ENCODE measurements around the gene MAML2.
A peak's percentile ranks its signal among the peaks of the same experiment; 100 is the strongest.
"Not testable (repeated sequence)": the region's sequence is repeated elsewhere in the genome, so short reads cannot be mapped to it uniquely, and the experiment has no call there.

Gene MAML2

DNA sequence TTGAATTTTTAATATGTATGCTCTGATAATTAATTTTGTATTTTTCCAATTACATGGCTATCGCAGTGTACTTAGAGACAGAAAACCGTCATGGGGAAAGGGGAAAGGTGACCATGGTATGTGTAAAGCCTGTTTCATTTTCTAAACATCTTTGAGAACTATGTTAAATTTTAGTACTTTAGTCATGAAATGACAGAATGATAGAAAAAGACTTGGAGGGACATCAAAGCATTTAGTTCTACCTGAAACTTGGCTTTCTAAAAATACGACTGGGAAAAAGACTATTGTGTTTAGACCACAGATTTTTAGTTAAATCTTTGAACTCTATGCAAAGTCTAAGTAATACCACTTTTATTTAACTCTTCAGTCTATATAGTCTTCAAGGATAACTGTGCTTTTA, 54.1 kb downstream of the MAML2 start:
- no peak for DNase-seq

DNA sequence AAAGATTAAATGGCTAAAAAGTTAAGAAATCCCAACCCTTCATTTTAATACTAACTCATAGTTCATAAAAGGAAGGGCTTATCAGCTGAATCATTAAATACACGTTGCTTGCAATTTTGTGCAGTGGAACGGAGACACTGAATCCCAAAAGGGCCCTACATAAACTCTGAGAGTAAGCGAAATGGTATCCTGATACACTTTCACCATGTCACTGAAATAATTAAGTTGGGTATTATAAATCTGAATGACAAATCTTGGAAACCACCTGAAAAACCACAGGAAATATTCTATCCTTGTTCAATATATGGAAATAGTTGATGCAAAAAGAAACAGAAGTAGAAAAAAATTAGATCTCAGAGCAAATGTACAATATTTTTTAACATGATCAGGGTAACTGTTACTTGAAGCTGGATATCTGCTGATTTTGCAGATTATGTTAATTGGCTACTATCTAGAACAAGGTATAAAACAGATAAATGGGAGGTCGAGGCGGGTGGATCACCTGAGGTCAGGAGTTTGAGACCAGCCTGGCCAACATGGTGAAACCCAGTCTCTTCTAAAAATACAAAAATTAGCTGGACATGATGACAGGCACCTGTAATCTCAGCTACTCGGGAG, 55.1 kb downstream of the MAML2 start:
- DNase-seq, result no peak

DNA sequence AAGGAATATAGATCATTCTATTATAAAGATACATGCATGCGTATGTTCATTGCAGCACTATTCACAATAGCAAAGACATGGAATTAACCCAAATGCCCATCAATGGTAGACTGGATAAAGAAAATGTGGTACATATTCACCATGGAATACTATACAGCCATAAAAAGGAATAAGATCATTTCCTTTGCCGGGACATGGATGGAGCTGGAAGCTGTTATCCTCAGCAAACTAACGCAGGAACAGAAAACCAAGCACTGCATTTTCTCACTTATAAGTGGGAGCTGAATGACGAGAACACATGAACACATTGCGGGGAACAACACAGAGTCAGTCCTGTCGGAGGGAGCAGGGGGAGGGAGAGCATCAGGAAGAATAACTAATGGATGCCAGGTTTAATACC, 57.0 kb downstream of the MAML2 start:
- DNase-seq, result not testable (repeated sequence)

DNA sequence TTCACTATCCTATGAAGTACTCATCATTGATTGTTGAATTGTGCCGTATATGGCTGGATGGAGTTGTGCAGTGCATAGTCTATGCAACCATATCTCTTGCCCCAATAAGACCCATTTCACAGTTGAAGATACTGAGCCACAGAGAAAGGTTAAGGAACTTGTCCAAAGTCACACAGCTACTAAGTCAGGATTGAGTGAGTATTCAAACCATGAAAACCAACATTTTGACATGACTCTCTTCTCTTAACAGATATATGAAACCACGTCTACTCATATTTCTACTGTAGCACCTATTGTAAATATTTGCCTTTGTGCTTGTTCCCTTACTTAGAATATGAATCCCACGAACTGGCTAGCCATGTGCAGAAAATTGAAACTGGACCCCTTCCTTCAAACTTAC, 58.1 kb downstream of the MAML2 start:
- DNase-seq, result no peak

DNA sequence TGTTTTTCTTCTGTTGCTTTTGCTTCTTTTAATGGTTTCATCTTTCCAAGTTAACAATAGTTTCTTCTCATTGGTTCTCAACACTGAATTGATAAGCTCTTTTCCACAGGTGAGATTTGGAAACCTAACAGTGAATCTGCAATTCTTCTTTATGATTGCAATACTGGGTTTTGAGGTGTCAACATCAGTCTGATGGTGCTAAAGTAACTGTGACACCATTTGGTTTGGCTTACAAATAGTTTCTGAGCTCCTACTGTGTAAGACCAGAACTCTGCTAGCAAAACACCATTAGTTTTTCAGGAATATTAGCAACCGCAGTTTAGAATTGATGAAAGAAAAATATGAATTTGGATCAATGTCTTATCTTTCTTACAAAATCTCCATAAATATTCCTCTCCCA, 58.6 kb downstream of the MAML2 start:
- no peak for DNase-seq

DNA sequence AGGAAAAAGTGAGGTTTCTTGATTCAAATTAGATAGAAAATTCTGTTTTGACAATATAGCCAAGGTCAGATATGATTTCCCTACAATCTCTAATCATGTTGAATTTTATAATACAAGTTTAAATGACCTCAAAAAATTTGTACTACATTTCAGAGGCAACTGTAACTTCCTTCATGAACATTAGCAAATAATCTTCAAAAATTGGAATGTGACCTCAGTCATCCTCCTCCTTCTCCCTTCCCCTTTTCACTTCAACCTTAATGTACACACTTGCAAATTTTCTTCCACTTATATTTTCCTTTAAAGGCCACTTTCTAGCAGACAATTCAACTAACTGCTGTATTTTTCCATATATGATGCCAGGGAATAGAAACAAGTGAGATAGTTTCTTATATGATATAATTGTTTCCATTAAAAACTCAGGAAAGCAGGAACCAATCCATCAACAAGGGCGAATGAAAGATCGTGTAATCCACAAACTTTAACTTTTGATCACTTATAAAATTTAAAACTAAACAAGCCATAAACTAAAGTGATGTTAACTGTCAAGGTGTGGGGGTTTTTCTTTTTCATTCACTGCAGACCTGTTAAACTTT, 60.3 kb downstream of the MAML2 start:
- DNase-seq, result no peak

DNA sequence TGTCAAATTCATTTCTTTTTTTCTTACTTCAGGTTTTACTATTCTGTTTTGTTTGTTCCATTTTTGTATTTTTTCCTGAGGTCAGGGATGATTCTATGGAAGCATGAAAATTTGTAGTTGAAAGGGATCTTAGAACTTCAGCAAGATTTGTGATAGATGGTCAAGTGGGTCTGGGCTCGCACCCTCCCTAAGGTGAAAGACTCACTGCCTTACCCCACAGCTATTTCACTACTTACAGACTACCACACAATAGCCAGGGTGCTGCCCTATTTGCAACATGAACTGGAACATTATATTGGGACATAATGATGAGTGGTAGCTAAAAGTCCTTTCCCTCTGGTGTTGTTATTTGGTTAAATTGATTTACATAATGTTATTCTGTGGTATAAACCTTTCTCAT, 62.6 kb downstream of the MAML2 start:
- no peak for DNase-seq

DNA sequence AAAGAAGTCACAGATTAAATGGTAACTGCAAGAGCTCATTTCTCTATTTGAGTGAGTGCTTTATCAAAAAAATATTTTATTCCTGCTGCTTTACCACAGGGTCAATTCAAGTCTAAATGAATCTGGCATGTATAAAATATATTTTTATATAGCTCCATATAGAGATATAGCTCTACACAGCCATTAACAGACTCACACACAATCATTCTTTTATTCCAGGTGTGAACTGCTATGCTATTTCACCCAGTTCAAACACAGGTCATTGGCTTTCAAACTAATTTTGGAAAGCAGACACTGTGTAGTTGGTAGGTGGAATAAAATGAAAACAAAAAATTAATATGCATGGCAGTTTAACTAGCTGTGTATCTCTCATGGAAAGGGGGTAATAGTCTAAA, 63.1 kb downstream of the MAML2 start:
- DNase-seq, result no peak

DNA sequence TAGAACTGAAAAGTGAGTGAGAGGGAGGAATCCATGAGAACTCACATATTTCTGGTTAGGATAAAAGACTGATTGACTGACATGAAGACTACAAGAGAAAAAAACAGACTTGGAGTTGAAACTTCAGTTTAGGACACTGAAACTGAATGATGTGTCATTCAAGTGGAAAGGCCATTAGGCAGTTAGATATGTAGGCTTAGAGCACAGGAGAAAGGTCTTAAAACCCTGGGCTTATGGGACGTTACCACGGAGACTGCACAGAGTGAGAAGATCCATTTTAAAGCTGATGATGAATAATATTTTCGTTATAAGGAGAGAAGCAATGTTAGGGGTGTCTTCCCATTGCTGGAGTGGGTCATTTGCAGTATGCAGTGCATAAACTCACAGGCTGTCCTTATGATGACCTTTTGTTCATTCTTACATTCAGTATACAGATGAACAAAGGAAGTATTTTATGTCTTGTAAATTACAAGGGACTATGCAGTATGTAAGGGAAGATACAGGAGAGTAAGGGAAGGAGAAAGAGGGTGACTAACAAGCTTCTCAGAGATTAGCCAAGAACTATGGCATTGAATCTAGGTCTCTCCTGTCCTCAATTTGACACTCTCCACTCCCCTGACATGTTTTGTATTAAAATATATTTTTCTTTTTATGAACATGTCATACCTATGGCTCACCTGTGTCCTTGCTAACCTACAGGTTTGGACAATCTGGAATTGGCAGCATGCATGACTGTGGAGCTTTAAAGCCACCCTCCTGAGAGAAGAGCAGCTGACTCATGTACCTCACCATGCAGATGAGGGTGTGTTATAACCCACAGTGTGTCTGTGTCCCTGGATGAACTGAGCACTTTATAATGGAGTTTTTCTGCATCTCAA, 63.7 kb downstream of the MAML2 start:
- no peak for DNase-seq

DNA sequence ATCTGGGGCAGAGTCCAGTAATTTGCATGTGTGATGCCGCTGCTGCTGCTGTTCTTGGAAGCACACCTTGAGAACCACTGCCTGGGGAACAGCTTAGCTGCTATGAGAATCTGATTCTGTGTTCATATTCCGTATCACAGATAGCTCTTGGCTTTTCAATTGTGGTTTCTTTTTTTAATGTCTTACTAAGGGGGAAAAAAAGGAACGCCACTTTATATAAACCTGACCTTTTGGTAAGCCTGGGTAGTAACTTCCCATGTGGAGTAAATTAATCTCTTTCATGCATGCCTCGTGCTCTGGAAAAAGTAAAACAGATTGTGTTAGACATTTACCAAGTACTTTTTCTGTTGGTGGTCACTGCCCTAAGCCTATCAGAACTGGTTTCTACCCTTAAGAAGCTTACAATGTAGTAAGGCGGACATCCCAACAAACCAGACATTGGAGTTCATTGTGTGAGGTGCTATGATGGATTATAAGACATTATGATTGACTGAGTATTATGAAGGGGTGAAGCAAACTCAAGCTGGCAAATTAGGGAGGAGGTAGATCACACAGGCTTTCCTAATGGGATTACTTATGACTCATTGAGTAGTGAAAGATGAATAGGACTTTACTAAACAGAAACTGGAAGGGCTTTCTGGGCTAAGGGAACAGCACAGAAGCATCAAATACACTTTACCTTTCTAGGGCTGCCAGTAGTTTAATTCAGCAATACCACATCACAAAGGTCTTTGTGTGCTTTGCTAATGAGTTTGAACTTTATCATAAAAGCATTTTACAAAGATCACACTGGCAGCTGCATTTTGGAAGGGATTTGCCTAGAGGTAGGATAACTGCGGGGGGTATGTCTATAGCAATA, 64.7 kb downstream of the MAML2 start:
- no peak for DNase-seq

DNA sequence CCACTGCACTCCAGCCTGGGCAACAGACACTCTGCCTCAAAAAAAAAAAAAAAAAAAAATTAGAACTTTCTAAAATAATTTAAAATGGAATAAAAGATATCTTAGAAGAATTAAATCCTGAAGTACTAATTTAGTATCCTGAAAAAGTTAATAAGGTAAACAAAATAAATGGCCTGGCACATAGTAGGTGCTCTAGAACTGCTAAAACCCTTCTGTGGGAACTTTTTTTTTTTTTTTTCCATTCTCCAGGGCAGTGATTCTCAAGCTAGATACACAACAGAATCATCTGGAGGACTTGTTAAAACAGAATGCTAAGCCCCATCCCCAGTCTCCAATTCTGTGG, 65.3 kb downstream of the MAML2 start:
- DNase-seq, result no peak

DNA sequence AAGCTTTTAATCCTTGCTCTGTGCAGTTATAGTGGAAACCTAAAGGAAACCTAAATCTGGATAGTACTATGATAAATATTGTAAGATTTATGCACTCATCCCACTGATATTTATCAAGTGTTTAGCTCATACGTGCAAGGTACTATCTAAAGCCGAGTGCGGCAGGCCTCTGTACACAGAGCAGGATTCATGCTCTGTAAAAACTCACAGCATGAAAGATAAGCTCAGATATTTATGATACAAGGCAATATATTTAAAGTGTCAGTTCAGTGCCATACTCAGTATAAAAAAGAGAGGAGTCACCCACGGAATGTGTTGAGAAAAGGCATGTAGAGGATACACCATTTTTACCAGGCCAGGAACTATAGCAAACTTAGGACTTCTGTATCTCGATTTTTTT, 66.2 kb downstream of the MAML2 start:
- DNase-seq, result no peak

DNA sequence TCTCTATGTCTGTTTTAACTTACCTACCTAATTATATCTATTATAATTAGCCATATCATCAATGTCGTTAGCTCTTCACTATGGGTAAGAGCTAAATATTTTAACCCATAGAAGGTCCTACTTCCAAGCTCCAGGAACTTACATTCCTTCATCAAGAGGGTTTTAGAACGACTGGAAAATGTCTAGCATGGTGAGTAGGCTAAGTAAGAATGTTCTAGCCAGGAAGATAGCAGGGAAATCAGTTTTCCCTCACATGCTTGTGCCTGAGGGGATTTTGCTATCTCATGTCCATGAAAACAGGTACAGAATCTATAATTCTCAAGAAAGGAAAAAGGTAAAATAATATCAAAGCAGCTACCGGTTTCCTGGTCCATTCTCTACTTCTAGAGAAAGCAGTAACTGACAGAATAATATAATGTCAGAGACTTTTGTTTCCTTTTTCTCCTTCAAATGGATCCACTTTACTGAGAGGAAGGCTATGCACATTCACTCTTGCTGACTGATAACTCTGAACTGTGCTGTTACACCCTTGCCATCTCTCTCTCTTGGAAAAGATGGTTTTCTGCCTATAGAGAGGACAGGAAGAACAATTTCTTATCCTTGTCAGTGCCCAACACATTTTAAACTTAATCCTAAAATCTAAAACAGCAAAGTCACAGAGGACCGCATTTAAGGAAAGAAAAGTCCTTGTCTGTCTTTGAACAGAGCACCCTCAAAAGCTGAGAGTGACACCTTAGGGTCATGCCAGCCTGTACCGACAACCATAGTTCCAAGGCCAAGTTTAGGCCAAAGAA, 67.0 kb downstream of the MAML2 start:
- DNase-seq, result no peak

DNA sequence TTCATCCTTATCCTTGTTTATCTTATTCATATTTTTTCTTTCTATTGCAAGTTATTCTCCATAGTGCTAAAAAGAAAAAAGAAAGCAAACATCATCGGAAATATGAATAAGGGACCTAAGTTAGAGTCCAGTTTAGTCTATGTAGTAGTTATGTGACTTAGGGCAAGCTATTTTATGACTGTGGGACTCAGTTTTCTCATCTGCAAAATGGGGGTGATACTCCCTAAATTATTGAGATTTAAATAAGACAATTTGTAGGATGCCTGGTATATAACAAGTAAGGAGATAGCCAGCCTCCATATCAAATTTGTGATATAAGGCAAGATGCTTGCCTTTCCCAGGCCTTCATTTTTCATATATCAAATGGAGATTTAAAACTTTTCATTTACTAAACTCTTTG, 69.5 kb downstream of the MAML2 start:
- DNase-seq, result no peak

DNA sequence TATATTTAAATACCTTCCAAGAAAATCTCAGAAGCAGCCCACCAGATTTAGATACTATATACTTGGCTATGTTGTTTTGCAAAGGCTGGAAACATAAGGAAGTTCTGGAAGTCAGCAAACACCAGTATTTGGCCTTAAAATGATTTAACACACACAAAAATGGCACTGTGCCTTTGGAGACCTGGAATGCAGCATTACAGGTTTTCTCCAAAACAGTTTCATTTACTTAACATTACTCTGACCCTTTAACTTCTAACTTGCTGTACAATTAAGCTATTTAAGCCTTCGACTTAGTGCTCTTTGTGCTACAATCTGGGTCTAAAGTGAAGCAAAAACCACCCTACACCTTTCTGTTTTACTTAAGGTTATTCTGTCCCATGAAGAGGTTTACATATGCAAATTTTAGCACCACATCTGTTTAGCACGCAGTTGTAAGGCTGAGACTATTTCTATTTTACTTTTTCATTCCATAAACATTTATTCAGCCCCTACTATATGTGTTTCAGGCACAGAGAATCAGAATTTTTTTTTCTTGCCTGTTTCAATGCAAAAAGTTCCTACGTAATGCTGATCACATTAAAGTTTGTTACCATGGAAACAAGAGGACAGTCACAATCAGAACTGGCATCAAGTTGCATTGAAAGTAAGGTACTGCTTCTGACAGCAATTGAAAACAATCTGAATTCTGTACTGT, 70.3 kb downstream of the MAML2 start:
- DNase-seq, result no peak

DNA sequence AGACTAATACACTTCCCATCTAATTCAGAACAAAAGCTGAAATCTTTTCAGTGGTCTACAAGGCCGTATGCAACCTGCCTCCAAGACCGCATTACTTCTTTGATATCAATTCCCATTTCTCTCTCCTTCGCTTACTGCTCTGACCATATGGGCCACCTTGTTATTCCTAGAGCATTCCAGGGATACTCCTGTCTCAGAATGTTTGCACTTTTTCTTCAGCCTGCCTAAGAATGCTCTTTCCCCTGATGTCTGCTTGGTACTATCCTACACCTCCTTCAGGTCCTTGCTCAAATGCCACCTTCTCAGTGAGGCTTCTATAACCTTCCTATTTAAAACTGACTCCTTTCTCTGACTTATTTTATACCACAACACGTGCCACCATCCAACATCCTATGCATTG, 71.2 kb downstream of the MAML2 start:
- DNase-seq, result no peak

DNA sequence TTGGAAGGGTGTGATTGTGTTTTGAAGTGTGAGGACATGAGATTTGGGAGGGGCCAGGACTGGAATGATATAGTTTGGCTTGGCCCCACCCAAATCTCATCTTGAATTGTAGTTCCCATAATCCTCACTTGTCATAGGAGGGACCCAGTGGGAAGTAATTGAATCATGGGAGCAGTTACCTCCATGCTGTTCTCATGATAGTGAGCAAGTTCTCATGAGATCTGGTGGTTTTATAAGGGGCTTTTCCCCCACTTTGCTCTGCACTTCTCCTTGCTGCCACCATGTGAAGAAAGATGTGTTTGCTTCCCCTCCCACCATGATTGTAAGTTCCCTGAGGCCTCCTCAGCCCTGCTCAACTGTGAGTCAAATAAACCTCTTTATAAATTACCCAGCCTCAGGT, 71.6 kb downstream of the MAML2 start:
- not testable (repeated sequence) for DNase-seq

DNA sequence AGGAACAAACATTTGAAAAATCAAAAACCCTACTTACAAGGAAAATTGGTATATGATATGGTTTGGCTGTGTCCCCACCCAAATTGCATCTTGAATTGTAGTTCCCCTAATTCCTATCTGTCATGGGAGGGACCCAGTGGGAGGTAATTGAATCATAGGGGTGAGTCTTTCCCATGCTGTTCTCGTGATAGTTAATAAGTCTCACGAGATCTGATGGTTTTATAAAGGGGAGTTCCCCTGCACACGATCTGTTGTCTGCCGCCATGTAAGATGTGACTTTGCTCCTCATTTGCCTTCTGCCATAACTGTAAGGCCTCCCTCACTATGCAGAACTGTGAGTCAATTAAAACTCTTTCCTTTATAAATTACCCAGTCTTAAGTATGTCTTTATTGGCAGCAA, 74.5 kb downstream of the MAML2 start:
- not testable (repeated sequence) for DNase-seq

DNA sequence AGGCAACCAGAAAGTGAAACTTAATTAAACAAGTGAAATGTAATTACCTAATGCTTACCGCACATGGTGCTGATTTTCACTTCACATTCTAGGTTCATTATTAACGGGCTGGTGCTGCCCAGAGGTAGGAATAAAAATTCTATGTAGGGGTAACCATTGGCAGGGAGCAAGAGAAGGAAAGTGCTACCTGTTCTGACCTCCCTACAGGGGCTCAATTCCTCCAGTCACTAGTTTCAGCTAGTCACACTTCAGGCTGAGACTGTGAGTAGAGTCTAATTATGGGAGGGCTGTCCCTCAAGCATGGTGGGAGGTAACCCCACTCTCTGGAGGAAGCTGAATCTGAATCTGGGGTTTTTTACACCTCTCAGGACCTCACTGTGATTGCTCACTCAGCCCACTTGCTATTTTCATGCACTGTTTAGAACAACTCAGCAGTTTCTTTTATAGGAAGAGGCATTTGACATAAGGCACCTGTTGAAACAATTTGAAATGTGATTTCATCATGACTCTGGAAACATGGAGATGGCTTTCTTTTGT, 75.4 kb downstream of the MAML2 start:
- peak; percentile 39 for DNase-seq

DNA sequence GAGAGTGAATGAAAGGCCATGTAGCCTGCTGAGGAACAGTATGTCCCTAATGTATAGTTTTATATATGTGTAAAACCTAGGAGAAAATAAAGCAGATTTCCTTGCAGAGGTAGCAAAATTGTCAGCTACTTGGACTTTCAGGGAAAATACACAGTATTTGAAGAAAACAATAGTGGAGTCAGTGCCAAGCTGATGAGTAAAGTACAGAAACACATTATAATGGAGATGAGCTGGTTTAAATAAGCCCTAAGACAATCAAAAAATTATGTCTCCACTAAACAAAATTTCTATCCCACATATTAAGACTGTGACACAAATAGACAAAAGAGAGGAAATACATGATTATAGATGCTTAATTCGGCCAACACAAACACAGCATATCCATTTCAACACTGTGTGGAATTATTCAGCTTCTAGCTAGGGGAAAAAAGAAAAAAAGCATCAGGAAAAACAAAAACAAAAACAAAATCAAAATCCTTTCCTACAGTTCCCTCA, 75.9 kb downstream of the MAML2 start:
- DNase-seq, result no peak

DNA sequence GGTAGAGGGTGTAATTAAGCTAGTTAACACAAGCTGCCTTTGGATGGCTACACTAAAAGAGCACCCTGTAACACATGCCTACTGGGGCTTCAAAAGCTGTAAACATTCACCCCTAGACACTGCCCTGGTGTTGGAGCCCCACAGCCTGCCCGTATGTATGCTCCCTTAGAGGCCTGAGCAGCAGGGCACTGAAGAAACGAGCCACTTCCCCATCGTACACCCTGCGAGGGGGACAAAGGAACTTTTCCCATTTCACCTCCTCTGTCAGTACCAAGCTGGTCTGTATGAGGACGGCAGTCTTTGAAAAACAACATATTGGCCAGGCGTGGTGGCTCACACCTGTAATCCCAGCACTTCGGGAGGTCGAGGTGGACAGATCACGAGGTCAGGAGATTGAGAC, 77.0 kb downstream of the MAML2 start:
- no peak for DNase-seq

All from activated T-cell treated with anti-CD3 and anti-CD28 coated beads for 4 hours (primary cell).